ENCODE data around the gene RPP38. TPM values are rescaled to one million over a fixed set of nuclear protein-coding genes. Genes with fewer than 3 reads are reported as not detected.

The RPP38 gene
- total RNA-seq, 1 experiment from 2014 or later, result 15.9 TPM

- no peak overlapping the region for H3K4me2 ChIP-seq
- no peaks in the 10 kb centered on the region for H3K9me2 ChIP-seq (ENCODE audit: insufficient read depth)
- no peaks in the 10 kb centered on the region for H3K27me3 ChIP-seq (ENCODE audit: insufficient read depth, low read depth)
- TF ChIP-seq CTCF (conservative IDR thresholded peaks at IDR 0.05) (no peak), EZH2 (IDR thresholded peaks at IDR 0.05; ENCODE audit: low read depth) (no peak)
- ChIA-PET POLR2A (ENCODE audit: unreplicated experiment) (no interaction called here), CTCF (no interaction called here)
- H3K9me3 ChIP-seq (ENCODE audit: insufficient read depth, low read depth), result no peaks in the 10 kb centered on the region
- intact Hi-C loops (cut with micrococcal nuclease; ENCODE audit: unreplicated experiment), result loop anchor here (10.0 kb wide), 1 partner anchor 1307 kb away; no protein-coding TSS in a partner anchor
- no peaks in the 10 kb centered on the region; the same call in none of the 2 replicates for H3K4me1 ChIP-seq (replicated peaks; ENCODE audit: insufficient read depth)
- DNase-seq, result no peak
- no TSS peak for BruUV-seq (replicated peaks)
- H3K36me3 ChIP-seq (ENCODE audit: low read depth), result no peaks in the 10 kb centered on the region
- no peak overlapping the region for H2AFZ ChIP-seq
- H3K79me2 ChIP-seq (ENCODE audit: low read depth), result no peaks in the 10 kb centered on the region
- H3F3A ChIP-seq (ENCODE audit: insufficient read depth, low read depth), result no peaks in the 10 kb centered on the region; the same call in 1 of the 2 replicates
- H4K20me1 ChIP-seq (ENCODE audit: insufficient read depth), result no peaks in the 10 kb centered on the region
- no peak overlapping the region for H3K27ac ChIP-seq
- no peak overlapping the region for H3K4me3 ChIP-seq
Observed at GRCh38 chr10:15091418-15091817, 5.7 kb upstream of the RPP38 start.

GRCh38 chr10:15092855-15093408 lies 4.2 kb upstream of the RPP38 start:
- H3K79me2 ChIP-seq (ENCODE audit: low read depth), result peaks cover 6% of the 10 kb centered on the region
- CTCF ChIA-PET, result interaction anchor here (0.6 kb wide), 1 partner anchor 1003 kb away, joined by 5 read pairs; no protein-coding TSS in a partner anchor
- H4K20me1 ChIP-seq (ENCODE audit: insufficient read depth), result no peaks in the 10 kb centered on the region
- no peaks in the 10 kb centered on the region; the same call in none of the 2 replicates for H3K4me1 ChIP-seq (replicated peaks; ENCODE audit: insufficient read depth)
- peaks cover 9% of the 10 kb centered on the region; the same call in 1 of the 2 replicates for H3F3A ChIP-seq (ENCODE audit: insufficient read depth, low read depth)
- POLR2A ChIA-PET (ENCODE audit: unreplicated experiment), result no interaction called here
- no peak overlapping the region for H3K4me3 ChIP-seq
- H3K9me2 ChIP-seq (ENCODE audit: insufficient read depth), result no peaks in the 10 kb centered on the region
- no peak overlapping the region for H3K4me2 ChIP-seq
- no peak overlapping the region for H2AFZ ChIP-seq
- no TSS peak for BruUV-seq (replicated peaks)
- no peaks in the 10 kb centered on the region for H3K27me3 ChIP-seq (ENCODE audit: insufficient read depth, low read depth)
- no peak for DNase-seq
- TF ChIP-seq CTCF (conservative IDR thresholded peaks at IDR 0.05), result no peak
- no peak for TF ChIP-seq EZH2 (IDR thresholded peaks at IDR 0.05; ENCODE audit: low read depth)
- no peaks in the 10 kb centered on the region for H3K36me3 ChIP-seq (ENCODE audit: low read depth)
- intact Hi-C loops (cut with micrococcal nuclease; ENCODE audit: unreplicated experiment), result loop anchor here (10.0 kb wide), 1 partner anchor 1308 kb away; no protein-coding TSS in a partner anchor
- no peaks in the 10 kb centered on the region for H3K9me3 ChIP-seq (ENCODE audit: insufficient read depth, low read depth)
- H3K27ac ChIP-seq, result no peak overlapping the region

- Histone ChIP-seq H3K27me3 (ENCODE audit: insufficient read depth, low read depth) (no peaks in the 10 kb centered on the region), H3K79me2 (ENCODE audit: low read depth) (peaks cover 43% of the 10 kb centered on the region), H3K9me2 (ENCODE audit: insufficient read depth) (no peaks in the 10 kb centered on the region), H3K4me1 (replicated peaks; ENCODE audit: insufficient read depth) (peaks cover 9% of the 10 kb centered on the region), H3K27ac (peak overlapping the region; percentile 92), H3K4me2 (peak overlapping the region; percentile 99), H3K4me3 (peak overlapping the region; percentile 87), H3K9me3 (ENCODE audit: insufficient read depth, low read depth) (no peaks in the 10 kb centered on the region), H4K20me1 (ENCODE audit: insufficient read depth) (peaks cover 33% of the 10 kb centered on the region), H2AFZ (peak overlapping the region; percentile 93), H3F3A (ENCODE audit: insufficient read depth, low read depth) (peaks cover 17% of the 10 kb centered on the region; the same call in 1 of the 2 replicates), H3K36me3 (ENCODE audit: low read depth) (no peaks in the 10 kb centered on the region; the same call in 1 of the 2 replicates)
- intact Hi-C loops (cut with micrococcal nuclease; ENCODE audit: unreplicated experiment), result loop anchor here (1.0 to 10.0 kb wide), 3 partner anchors 142 to 1312 kb away; partner anchors contain the start of genes CDNF, DCLRE1C, HSPA14 and MSANTD7
- no peak for DNase-seq
- ChIA-PET POLR2A (ENCODE audit: unreplicated experiment) (no interaction called here), CTCF (no interaction called here)
- BruUV-seq (replicated peaks), result TSS peak; percentile 74
- TF ChIP-seq EZH2 (IDR thresholded peaks at IDR 0.05; ENCODE audit: low read depth) (no peak), CTCF (conservative IDR thresholded peaks at IDR 0.05) (no peak)
Observed at GRCh38 chr10:15096661-15097010, 519 bp upstream of the RPP38 start.

Data from PC-9 (cell line).